ENCODE data around the gene NBEAL2.

The NBEAL2 gene, protein sequence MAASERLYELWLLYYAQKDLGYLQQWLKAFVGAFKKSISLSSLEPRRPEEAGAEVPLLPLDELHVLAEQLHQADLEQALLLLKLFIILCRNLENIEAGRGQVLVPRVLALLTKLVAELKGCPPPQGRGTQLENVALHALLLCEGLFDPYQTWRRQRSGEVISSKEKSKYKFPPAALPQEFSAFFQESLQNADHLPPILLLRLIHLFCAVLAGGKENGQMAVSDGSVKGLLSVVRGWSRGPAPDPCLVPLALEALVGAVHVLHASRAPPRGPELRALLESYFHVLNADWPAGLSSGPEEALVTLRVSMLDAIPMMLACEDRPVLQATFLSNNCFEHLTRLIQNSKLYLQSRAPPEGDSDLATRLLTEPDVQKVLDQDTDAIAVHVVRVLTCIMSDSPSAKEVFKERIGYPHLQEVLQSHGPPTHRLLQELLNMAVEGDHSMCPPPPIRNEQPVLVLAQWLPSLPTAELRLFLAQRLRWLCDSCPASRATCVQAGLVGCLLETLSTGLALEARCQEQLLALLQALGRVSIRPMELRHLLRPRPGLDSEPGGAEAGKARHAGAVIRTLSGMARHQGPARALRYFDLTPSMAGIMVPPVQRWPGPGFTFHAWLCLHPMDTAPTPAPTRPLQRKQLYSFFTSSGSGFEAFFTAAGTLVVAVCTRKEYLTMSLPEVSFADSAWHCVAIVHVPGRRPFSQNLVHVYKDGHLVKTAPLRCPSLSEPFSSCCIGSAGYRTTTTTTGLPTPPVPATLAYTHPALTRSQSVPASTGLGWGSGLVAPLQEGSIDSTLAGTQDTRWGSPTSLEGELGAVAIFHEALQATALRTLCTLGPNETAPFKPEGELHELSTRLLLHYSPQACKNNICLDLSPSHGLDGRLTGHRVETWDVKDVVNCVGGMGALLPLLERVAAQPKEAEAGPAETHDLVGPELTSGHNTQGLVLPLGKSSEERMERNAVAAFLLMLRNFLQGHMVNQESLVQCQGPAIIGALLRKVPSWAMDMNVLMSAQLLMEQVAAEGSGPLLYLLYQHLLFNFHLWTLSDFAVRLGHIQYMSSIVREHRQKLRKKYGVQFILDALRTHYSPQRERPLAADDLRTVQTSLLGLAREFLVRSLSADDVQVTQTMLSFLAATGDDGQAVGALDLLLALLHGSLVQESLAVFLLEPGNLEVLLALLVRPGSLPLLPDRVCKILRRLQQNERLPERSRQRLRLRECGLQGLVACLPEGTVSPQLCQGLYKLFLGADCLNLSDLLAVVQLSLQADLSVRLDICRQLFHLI (N-terminal part only)

GRCh38 chr3:46978985-46979944, at the start of gene NBEAL2:
TSS of gene NBEAL2 (plus strand) at chr3:46979666. CDS start at chr3:46979862, 196 bp downstream.
- peak; percentile 95 for DNase-seq

DNA sequence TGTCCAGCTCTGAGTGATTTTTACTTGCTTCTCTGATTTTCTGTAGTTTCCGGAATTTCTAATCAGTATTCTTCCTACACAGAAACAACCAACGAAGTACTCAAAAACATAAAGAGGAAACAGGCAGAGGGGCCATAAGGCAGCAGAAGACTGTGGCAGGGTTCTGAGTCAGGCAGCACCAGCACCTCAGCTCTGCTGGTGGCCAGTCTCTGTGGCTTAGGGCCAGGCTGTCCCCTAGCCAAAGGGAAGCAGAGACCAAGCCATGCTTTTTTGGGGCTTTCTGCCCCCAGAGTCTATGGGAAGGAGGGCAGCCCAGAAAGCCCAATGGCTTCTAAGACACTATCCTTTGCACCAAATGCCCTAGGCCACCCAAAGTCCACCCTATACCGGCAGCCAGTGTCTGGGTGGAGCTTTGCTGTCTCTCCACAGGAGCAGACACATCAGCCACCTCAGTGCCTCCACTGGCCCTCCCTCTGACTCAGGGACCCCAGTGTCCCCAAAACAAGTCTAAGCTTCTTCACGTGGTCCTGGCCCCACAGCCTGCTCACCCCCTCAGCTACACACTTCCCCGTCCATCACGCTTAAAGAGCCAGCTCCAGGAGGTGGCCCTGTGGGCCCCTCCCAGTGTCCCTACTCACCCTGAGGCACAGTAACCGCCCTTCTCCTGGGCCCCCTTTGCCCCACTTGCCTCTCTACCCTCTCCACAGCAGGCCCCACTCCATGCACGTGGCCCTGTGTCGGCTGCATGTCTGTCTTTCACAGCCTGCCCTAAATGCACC, 49.1 kb upstream of the NBEAL2 start:
- no peak for DNase-seq

DNA sequence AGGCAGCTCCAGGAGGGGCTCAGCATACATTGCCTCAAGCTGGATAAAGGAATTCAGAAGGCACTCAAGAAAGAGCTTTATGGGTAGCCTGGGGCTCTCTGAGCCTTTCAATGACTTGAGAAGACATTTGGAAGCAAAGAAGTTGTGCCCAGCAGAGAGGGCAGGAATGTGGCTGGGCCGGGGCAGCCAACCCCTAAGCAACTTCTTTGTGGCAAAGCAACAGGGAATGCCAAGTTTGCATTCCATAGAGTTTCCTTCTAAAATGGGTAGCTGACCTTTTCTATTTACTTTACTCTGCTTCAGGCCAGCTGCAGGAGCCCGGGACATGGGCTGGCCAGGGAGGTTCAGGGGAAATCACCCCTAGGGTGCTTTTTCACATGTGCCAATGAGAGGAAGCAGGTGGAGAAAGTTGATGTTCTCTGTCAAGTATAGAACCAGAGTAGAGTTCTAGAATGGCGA, 48.5 kb upstream of the NBEAL2 start:
- DNase-seq, result no peak

GRCh38 chr3:46931631-46932331, 47.7 kb upstream of the NBEAL2 start:
- DNase-seq, result no peak

DNA sequence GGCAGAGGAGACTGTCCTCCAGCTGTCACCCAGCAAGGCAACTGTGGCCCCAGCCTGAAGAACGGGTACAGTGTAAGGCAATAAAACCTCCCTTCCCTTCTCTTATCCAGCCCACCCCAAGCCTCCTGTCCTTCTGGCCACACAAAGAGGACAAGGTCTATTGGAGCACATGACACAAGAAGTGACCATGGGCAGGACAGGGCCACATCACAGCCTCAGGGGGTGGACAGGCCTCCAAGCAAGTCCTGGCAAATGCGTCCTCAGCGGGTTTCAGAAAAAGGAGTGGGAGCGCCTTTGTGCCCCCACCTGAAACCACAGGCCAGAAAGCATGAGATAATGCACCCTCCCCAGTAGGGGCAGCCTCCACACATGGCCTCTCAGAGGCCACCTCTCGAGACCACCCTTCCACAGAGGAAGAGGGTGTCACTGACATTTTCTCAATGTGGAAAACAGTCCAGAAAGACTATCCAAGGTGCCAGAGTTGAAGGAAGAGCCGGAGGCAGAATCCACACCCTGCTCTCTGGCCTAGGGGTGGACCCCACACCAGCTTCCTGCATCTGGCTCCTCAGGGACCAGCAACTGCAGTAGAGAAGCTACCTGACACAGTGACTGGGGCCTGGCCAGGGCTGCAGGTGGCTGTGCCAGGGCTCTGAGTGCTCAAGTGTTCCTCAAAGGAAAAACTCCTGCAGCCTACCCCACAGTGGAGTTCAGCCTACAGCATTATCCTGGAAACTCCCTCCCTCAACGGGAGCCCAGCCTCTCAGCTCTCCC, 46.8 kb upstream of the NBEAL2 start:
- no peak for DNase-seq

- DNase-seq, result no peak
These were observed 46.2 kb upstream of the NBEAL2 start for GRCh38 chr3:46933261-46933660.

DNA sequence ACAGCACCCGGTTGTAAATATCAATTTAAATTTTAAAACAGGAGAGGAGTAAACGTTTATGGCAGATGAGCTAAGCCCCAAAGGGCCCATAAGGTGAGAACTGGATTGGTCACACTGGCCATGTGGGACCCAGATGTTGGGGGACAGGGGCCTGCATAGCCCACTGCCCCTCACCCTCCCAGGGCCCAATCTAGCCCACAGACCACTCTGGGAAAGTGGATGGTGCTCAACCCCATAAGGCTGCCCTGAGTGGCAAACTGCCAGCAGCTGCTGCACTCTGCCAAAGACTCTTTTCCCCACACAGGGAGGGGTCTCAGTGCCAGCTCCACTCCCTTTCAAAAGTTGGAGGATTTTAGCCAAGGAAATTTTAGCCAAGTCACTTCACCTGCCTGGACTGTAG, 45.4 kb upstream of the NBEAL2 start:
- no peak for DNase-seq

GRCh38 chr3:46934498-46935167, 44.8 kb upstream of the NBEAL2 start:
- DNase-seq, result no peak

DNA sequence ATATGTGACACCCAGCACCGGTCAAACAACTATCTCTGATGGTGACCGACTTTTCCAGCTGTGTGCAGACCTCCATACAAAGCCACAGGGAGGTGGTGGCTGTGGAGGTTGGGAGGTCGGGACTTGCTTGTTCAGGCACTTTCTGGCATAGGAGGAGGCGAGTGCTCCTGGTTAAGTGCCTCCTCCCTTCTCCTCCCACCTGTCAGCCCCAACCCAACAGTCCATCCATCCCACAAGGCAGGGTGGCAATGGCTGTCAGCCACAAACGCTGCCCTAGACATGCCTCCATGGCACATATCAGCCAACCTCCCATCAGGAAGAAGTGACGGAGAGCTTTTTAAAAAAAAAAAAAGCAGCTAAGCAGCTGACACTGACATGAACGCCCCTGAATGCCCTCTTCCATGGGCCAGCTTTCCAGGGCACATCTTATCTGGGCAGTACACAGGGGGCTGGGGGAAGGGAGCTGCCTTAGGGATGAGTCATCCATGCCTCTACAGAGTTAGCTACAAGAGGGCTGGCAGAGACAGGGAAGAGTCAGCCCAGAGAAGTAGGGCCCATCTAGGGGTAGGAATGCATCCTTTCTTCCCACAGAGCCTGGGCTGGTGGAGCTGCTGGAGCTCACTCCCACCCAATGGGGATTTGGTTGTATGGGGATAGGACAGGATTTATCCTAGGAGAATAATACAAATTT, 44.2 kb upstream of the NBEAL2 start:
- DNase-seq, result no peak

DNA sequence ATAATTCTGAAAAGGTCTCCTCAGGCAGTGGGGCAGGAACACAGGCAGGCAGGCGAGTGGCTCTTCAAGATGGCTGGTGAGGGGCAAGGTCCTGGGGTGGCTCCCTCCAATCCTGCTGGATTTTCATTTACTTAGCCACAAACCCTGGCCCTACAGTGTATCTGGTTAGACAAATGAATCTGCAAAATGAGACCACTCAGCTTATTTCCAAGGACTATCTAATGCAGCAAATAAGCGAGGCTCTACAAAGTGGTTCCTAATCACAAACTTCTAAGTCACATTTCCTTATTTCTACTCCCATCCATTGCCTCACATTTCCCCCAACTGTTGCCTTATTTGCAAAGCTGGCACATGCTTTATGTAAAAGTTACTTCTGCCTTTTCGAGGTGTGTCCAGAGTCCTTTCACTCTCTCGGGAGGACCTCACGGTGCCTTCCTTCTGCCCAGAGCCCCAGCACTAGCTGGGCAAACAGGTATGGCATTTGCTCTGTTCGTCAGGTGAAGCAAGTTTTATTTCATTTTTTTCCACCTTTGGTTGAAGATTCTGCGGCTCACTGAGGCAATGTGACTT, 43.4 kb upstream of the NBEAL2 start:
- no peak for DNase-seq

DNA sequence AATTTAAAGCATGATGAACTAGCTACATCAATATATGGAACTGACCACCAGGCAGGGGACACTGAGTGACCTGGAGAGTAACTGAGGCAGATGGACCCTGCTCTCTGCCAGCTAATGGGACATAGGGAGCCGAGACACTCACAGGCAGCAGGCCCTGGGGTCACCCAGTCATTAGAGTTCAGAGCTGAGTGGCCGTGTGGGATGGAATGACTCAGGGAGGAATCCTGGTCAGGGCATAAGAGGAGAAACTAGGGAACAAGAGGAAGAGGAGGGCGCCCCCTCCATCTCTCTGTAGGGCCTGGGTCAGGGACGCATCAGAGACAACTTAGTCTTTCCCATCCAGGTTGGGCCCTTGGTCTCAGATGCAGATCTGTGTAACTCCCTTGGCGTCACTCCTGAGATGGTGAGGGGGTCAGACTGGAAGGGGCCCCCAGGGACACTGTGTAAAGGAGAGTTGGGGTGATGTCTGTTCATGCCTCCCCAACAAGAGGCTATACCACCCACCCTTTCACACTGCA, 42.7 kb upstream of the NBEAL2 start:
- no peak for DNase-seq

DNA sequence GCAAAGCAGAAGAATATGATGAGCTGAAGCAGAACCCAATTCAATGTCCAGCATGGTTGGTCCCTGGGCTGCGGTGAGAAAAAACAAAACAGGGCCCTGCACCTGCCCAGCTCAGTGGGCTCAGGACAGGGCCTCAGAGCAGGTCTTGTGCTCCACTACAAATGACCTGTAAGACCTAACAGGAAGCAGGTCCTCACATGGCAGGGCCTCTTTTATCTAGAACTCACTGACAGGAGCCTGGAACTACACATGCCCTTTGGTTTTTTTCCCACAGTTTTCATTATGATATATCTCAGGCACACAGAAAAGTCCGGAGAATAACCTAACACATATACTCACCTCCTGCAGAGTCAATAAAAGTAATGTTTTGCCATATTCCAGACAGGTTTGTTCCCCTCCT, 41.3 kb upstream of the NBEAL2 start:
- DNase-seq, result no peak

GRCh38 chr3:46939578-46940445, 39.7 kb upstream of the NBEAL2 start:
- no peak for DNase-seq

DNA sequence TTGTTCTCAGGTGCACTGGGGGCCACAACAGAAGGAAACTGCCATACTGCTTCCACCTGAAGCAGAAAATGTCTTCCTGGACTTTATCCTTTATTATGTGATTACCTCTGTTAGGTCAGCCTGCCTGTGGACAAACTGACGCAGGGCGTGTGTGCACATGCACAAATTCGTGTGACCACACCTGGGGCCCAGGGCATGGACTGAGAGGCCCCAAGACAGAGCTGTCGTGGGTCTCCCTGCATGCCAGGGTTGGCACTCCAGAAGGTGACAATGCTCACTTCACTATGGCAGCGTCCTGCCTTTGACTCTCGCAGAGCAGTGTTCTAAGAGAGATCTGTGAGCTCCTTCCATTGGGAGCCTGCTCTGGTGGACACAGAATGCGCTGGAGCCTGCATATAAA, 37.4 kb upstream of the NBEAL2 start:
- no peak for DNase-seq

DNA sequence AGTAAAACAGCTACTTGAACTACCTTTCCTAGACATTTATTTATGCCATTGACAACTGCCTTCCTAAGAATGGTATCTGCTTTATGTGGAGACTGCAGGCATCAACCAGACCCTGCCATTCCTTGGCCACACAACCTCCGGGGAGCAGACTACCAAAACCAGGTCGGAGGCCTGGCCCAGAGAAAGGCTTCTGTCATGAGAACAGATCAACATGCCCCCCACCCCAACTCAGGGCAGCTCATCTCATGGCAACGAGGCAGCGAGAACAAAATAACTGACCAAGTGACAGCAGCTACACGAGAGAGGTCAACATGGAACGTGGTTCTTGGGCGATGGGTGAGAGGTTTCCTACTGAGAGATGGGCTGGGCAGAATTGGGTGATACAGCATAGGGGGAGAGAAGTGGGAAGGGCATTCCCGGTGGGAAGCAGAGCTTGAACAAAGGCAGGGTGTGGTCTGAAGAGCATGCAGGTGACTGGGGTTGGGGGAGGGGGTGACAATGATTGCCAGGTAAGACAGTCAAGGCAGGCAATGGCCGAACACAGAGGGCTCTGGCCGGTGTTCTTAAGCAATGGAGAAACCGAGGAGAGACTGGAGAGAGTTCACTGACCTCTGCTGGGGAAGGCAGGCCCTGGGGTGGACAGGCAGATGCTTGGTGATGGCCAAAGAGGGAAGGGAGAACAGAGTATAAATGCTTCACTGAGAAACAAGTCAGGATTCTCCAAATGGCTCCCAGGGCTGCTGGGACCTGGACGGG, 36.8 kb upstream of the NBEAL2 start:
- DNase-seq, result no peak
